Measurements from ENCODE around the gene FYB1. TPM values are rescaled to one million over a fixed set of nuclear protein-coding genes. Genes with fewer than 3 reads are reported as not detected.
"Not testable (repeated sequence)": the region's sequence is repeated elsewhere in the genome, so short reads cannot be mapped to it uniquely, and the experiment has no call there.

Gene FYB1
- total RNA-seq, 1 donor from 2014 or later = 0.55 TPM

DNA sequence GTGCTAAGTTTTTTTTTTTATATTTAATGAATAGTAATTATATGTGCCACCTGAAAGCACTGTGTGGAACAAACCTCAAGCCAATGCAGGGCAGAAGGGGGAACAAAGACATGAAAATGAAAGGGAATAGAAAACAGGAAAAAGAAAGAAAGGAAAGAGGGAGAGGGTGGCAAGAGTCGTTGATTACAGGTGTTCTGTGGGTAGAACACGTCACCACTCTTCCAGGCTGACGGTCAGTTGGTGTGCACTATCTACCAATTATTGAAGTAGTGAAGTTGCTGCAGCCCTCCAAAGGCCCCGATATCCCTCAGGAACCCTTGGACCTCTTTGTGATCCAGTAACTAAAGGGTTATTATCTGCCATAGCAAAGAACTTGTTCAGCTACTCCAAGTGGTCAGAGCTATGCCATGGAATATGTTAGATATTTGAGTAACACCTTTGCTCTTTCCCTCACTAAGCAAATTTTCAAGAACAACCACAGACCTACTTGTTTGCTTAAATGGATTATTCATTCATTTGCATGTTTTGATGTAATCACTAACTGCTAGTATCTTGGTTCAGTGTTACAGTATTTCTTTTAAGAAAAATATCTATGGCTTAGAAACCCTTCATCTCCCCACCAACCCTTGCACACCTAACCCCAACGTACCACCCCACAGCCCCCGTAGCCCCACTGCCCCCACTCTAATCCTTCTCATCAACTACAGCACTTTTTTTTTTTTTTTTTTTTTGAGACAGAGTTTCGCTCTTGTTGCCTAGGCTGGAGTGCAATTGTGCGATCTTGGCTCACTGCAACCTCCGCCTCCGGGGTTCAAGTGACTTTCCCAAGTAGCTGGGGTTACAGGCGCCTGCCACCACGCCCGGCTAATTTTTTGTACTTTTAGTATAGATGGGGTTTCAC, 31.3 kb downstream of the FYB1 start:
- intact Hi-C loops (cut with micrococcal nuclease) = no loop called here
- Mint-ChIP-seq H3K9me3 (no peaks in the 10 kb centered on the region), H3K4me1 (peaks cover 35% of the 10 kb centered on the region), H3K27me3 (peaks cover 3% of the 10 kb centered on the region), H3K36me3 (ENCODE audit: low read depth) (no peaks in the 10 kb centered on the region), H3K4me3 (no peak overlapping the region), H3K27ac (no peak overlapping the region)
- CTCF ChIA-PET = interaction anchor here (1.0 to 1.1 kb wide), 2 partner anchors 29 to 95 kb away, joined by 3 read pairs; no protein-coding TSS in a partner anchor
- no peak for ATAC-seq (ENCODE audit: low read depth)
- POLR2A ChIA-PET = no interaction called here
- TF ChIP-seq, protein P1, sequence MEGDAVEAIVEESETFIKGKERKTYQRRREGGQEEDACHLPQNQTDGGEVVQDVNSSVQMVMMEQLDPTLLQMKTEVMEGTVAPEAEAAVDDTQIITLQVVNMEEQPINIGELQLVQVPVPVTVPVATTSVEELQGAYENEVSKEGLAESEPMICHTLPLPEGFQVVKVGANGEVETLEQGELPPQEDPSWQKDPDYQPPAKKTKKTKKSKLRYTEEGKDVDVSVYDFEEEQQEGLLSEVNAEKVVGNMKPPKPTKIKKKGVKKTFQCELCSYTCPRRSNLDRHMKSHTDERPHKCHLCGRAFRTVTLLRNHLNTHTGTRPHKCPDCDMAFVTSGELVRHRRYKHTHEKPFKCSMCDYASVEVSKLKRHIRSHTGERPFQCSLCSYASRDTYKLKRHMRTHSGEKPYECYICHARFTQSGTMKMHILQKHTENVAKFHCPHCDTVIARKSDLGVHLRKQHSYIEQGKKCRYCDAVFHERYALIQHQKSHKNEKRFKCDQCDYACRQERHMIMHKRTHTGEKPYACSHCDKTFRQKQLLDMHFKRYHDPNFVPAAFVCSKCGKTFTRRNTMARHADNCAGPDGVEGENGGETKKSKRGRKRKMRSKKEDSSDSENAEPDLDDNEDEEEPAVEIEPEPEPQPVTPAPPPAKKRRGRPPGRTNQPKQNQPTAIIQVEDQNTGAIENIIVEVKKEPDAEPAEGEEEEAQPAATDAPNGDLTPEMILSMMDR (IDR thresholded peaks at IDR 0.05) = no peak
- DNase-seq = no peak

DNA sequence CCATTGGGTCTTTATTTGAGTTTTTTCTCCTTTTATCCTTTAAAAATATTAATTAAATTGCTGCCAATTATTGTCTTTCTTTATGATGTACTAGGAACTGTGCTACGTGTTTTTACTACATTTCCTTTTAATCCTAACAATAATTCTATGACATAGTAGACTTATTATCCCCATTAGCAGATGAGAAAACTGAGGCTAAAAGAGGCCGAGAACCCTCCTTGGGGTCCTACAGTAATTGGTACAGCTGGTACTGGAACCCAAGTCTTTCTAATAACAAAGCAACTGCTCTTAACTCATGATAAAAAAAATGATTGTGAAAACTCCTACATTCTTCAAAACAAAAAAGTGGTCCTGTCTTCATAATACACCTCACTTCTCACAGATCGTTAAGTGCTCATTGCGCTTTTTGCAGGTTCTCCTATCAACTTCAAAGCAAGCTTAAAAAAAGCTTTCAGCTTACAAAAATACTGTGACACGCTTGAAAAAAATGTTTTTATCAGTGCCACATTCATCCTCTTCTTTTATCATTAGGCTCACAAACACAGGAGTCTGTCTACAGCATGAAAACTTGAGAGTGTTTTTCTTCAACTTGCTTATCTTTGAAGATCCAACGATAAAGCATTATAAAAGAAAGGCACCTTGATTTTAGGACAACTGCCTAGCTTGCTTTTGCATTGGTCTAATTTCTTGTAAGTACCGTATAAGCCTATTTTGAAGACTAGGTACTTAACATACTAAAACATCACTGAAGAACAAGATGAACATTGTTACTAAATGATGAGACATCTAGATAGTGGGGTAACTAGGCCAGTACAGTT, 32.4 kb downstream of the FYB1 start:
- no peaks in the 10 kb centered on the region for H3K9me3 Mint-ChIP-seq
- H3K4me3 Mint-ChIP-seq = no peak overlapping the region
- H3K4me1 Mint-ChIP-seq = peaks cover 36% of the 10 kb centered on the region
- H3K36me3 Mint-ChIP-seq (ENCODE audit: low read depth) = no peaks in the 10 kb centered on the region
- ChIA-PET POLR2A (no interaction called here), CTCF (no interaction called here)
- DNase-seq (no peak), ATAC-seq (ENCODE audit: low read depth) (no peak)
- intact Hi-C loops (cut with micrococcal nuclease) = no loop called here
- TF ChIP-seq, protein P1 (IDR thresholded peaks at IDR 0.05) = no peak
- H3K27ac Mint-ChIP-seq = no peak overlapping the region
- no peaks in the 10 kb centered on the region for H3K27me3 Mint-ChIP-seq

DNA sequence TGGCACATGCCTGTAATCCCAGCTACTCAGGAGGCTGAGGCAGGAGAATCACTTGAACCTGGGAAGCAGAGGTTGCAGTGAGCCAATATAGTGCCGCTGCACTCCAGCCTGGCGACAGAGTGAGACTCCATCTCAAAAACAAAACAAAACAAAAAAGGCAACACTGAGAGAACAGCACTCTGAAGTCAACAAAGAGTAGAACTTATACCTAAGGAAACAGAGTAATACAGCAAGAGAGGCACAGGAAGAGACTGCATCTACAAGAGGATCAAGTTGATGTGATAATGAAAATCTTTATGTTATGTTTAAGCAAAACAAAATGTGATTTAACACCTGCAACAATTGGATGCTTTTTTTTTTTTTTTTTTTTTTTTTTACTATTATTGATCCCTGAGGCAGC, 33.1 kb downstream of the FYB1 start:
- Mint-ChIP-seq H3K9me3 (no peaks in the 10 kb centered on the region), H3K36me3 (ENCODE audit: low read depth) (no peaks in the 10 kb centered on the region), H3K27ac (no peak overlapping the region), H3K4me1 (peaks cover 35% of the 10 kb centered on the region), H3K4me3 (no peak overlapping the region), H3K27me3 (no peaks in the 10 kb centered on the region)
- DNase-seq (no peak), ATAC-seq (ENCODE audit: low read depth) (no peak)
- ChIA-PET POLR2A (no interaction called here), CTCF (no interaction called here)
- TF ChIP-seq, protein P1 (IDR thresholded peaks at IDR 0.05) = no peak
- intact Hi-C loops (cut with micrococcal nuclease) = no loop called here

DNA sequence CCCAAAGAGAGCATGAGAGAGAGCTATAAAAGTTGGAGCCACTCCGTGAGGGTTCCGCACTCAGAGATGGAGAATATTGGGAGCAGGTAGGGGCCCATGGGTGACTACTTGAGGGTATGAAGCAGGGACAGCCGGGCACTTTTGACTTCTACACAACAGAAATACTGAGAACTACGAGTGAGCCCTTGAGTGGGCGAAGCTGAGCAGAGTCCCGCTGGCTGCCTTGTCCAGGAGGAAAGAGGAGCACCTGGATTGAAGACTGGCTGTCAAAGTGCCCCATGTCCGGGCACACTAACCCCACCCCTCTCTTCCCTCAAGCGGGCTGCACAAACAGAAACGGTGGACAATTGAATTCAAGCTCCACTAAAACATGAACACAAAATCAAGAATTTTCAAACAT, 33.6 kb downstream of the FYB1 start:
- POLR2A ChIA-PET = no interaction called here
- no peaks in the 10 kb centered on the region for H3K9me3 Mint-ChIP-seq
- no peaks in the 10 kb centered on the region for H3K27me3 Mint-ChIP-seq
- no peak overlapping the region for H3K27ac Mint-ChIP-seq
- peaks cover 29% of the 10 kb centered on the region for H3K4me1 Mint-ChIP-seq
- intact Hi-C loops (cut with micrococcal nuclease) = no loop called here
- H3K36me3 Mint-ChIP-seq (ENCODE audit: low read depth) = no peaks in the 10 kb centered on the region
- no peak for ATAC-seq (ENCODE audit: low read depth)
- CTCF ChIA-PET = interaction anchor here (1.0 kb wide), 1 partner anchor 32 kb away, joined by 4 read pairs; no protein-coding TSS in a partner anchor
- TF ChIP-seq, protein P1 (IDR thresholded peaks at IDR 0.05) = no peak
- no peak for DNase-seq
- H3K4me3 Mint-ChIP-seq = no peak overlapping the region

DNA sequence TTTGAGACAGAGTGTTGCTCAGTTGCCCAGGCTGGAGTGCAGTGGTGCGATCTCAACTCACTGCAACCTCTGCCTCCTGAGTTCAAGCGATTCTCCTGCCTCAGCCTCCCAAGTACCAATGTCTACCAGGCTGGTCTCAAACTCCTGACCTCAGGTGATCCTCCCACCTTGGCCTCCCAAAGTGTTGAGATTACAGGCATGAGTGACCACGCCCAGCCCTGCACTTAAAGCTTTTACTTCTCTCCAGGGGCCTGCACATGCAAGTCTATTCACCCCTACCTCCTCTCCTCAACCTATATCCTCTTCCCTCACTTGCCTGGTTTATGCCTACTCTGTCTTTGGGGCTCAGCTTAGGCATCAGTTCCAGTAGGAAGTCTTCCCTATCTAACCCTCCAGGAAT, 39.8 kb downstream of the FYB1 start:
- ATAC-seq (ENCODE audit: low read depth); H3K27me3 Mint-ChIP-seq; H3K4me3 Mint-ChIP-seq; H3K36me3 Mint-ChIP-seq (ENCODE audit: low read depth); H3K9me3 Mint-ChIP-seq; intact Hi-C loops (cut with micrococcal nuclease); CTCF ChIA-PET; H3K27ac Mint-ChIP-seq; DNase-seq: not testable (repeated sequence)
- H3K4me1 Mint-ChIP-seq = peaks cover 47% of the 10 kb centered on the region
- POLR2A ChIA-PET = interaction anchor here (0.7 kb wide), 1 partner anchor 14 kb away, joined by 4 read pairs; no protein-coding TSS in a partner anchor
